Tibial artery (tissue), 4 donors: ENCODE results near the gene TSPAN15.
A peak's percentile ranks its signal among the peaks of the same experiment; 100 is the strongest.

Experiments used
- DNase-seq, 2 donors: peaks; one replicate each; pipeline ENCODE4 v3.0.0-alpha.2; 2019
- H3K27ac ChIP-seq, 2 donors: fragments of 200-600 bp; sonication (generic) in 1 of 2; 1 replicate in 1 of 2; 2 replicates in 1 of 2; pipeline ENCODE4 v1.5.1; 2018 to 2019; ENCODE audit warnings: mild to moderate bottlenecking in 1 of 2
- H3K27me3 ChIP-seq, 2 donors: fragments of 200-600 bp; sonication (generic) in 1 of 2; one replicate each; pipeline versions ENCODE4 v1.5.1 to v1.6.0; 2016 to 2019
- H3K36me3 ChIP-seq, 3 donors: fragments of 200-600 bp; sonication (generic) in 2 of 3; one replicate each; pipeline ENCODE4 v1.5.1; 2016 to 2019; ENCODE audit warnings: mild to moderate bottlenecking in 2 of 3
- H3K4me1 ChIP-seq, 4 donors: fragments of 200-600 bp; sonication (generic) in 2 of 4; 1 replicate in 3 of 4; 2 replicates in 1 of 4; pipeline ENCODE4 v1.5.1; 2016 to 2019
- H3K4me3 ChIP-seq, 2 donors: fragments of 200-600 bp; sonication (generic) in 1 of 2; 1 replicate in 1 of 2; 2 replicates in 1 of 2; pipeline ENCODE4 v1.5.1; 2018 to 2019; ENCODE audit warnings: mild to moderate bottlenecking in 2 of 2
- H3K9me3 ChIP-seq, 3 donors: fragments of 200-600 bp; sonication (generic) in 1 of 3; one replicate each; pipeline ENCODE4 v1.5.1; 2016 to 2019
- intact Hi-C: fragments of 100-400 bp; cut with DNase I; formaldehyde crosslinking; loops from one replicate; pipeline ENCODE4 v1.15.0; 2023; ENCODE audit warnings: low total_unique reads
- TF ChIP-seq, protein P1 (sequence below), 2 experiments: fragments of 200-600 bp in 1 of 2; fragments of 450-650 bp in 1 of 2; IDR thresholded peaks; one replicate each; pipeline ENCODE4 v1.5.1; 2017 to 2019; ENCODE audit warnings: antibody characterized with exemption in 2 of 2, mild to moderate bottlenecking in 1 of 2, moderate library complexity in 1 of 2

Gene TSPAN15

GRCh38 chr10:69409176-69409495, 42.1 kb upstream of the TSPAN15 start:
- Histone ChIP-seq H3K36me3 (peaks cover 0 to 8% (median 0%) of the 10 kb centered on the region in 3 donors), H3K27ac (peak overlapping the region; percentile 83 to 88), H3K27me3 (no peaks in the 10 kb centered on the region), H3K4me3 (peak overlapping the region; percentile 49 to 56), H3K4me1 (peaks cover 8 to 49% (median 40%) of the 10 kb centered on the region in 4 donors), H3K9me3 (no peaks in the 10 kb centered on the region)
- intact Hi-C loops = no loop called here
- TF ChIP-seq, protein P1, sequence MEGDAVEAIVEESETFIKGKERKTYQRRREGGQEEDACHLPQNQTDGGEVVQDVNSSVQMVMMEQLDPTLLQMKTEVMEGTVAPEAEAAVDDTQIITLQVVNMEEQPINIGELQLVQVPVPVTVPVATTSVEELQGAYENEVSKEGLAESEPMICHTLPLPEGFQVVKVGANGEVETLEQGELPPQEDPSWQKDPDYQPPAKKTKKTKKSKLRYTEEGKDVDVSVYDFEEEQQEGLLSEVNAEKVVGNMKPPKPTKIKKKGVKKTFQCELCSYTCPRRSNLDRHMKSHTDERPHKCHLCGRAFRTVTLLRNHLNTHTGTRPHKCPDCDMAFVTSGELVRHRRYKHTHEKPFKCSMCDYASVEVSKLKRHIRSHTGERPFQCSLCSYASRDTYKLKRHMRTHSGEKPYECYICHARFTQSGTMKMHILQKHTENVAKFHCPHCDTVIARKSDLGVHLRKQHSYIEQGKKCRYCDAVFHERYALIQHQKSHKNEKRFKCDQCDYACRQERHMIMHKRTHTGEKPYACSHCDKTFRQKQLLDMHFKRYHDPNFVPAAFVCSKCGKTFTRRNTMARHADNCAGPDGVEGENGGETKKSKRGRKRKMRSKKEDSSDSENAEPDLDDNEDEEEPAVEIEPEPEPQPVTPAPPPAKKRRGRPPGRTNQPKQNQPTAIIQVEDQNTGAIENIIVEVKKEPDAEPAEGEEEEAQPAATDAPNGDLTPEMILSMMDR (IDR thresholded peaks at IDR 0.05) = no peak
- DNase-seq = no peak

- intact Hi-C loops = loop anchor here (10.0 kb wide), 1 partner anchor 225 kb away; the partner anchor contains the start of gene FAM241B
- DNase-seq = peak; percentile 61 to 80
- Histone ChIP-seq H3K36me3 (no peaks in the 10 kb centered on the region), H3K4me1 (peaks cover 8 to 46% (median 40%) of the 10 kb centered on the region in 4 donors), H3K9me3 (no peaks in the 10 kb centered on the region), H3K4me3 (no peak overlapping the region), H3K27ac (peak overlapping the region; percentile 40 to 88), H3K27me3 (no peaks in the 10 kb centered on the region)
- TF ChIP-seq, protein P1 (IDR thresholded peaks at IDR 0.05) = no peak
Observed at GRCh38 chr10:69409968-69410367, 41.3 kb upstream of the TSPAN15 start.

DNA sequence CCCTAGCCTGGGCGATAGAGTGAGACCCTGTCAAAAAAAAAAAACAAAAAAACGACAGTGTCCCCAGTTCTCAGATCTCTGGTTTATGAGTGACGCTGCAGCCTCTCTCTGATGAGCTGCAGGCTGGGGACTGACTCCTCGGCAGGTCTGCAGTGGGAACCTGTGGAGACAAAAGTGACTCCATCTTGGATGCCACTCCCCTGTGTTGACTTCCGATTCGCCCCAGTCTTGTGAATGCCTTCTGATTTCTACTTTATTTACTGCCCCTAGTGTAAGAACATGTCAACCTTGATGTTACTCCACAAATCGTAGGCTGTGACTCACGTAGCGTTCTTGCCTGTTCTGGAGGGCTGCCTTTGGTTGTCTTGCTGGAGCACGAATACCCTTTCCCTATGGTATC, 40.8 kb upstream of the TSPAN15 start:
- peaks cover 8 to 41% (median 38%) of the 10 kb centered on the region in 4 donors for H3K4me1 ChIP-seq
- DNase-seq = no peak
- H3K9me3 ChIP-seq = no peaks in the 10 kb centered on the region
- H3K27ac ChIP-seq = peak overlapping the region; percentile 12 to 40
- no peaks in the 10 kb centered on the region for H3K27me3 ChIP-seq
- no peak overlapping the region for H3K4me3 ChIP-seq
- H3K36me3 ChIP-seq = no peaks in the 10 kb centered on the region
- TF ChIP-seq, protein P1 (IDR thresholded peaks at IDR 0.05) = no peak
- intact Hi-C loops = loop anchor here (10.0 kb wide), 1 partner anchor 224 kb away; the partner anchor contains the start of gene FAM241B

DNA sequence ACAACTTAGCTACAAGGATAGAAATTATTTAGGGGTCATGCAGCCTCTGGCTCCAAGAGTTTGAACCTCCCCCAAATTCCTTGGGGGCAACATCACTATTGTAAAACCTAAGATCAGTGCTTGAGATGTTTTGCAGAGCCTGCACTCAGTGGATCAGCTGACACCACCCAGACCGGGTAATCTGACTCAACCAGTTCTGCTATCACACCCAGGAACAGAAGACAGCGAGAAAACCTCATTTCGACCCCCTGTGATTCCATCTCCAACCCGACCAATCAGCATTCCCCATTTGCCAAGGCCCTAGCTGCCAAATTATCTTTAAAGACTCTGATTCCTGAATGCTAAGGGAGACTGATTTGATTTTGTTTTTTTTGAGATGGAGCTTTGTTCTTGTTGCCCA, 39.8 kb upstream of the TSPAN15 start:
- intact Hi-C loops = loop anchor here (10.0 kb wide), 1 partner anchor 223 kb away; the partner anchor contains the start of gene FAM241B
- Histone ChIP-seq H3K4me3 (no peak overlapping the region), H3K4me1 (peaks cover 8 to 35% (median 31%) of the 10 kb centered on the region in 4 donors), H3K27me3 (no peaks in the 10 kb centered on the region), H3K9me3 (no peaks in the 10 kb centered on the region), H3K27ac (peak overlapping the region in 1 of 2 donors; percentile 12), H3K36me3 (no peaks in the 10 kb centered on the region)
- TF ChIP-seq, protein P1 (IDR thresholded peaks at IDR 0.05) = no peak
- DNase-seq = no peak

- intact Hi-C loops = loop anchor here (10.0 kb wide), 1 partner anchor 222 kb away; the partner anchor contains the start of gene FAM241B
Observed at GRCh38 chr10:69412232-69412790, 39.0 kb upstream of the TSPAN15 start.

More at GRCh38 chr10:69412232-69412790, 39.0 kb upstream of the TSPAN15 start:
- no peaks in the 10 kb centered on the region for H3K27me3 ChIP-seq
- no peak overlapping the region for H3K4me3 ChIP-seq
- H3K36me3 ChIP-seq = no peaks in the 10 kb centered on the region
- H3K9me3 ChIP-seq = no peaks in the 10 kb centered on the region
- TF ChIP-seq, protein P1 (IDR thresholded peaks at IDR 0.05) = no peak
- H3K4me1 ChIP-seq = peaks cover 8 to 35% (median 26%) of the 10 kb centered on the region in 4 donors
- peak overlapping the region; percentile 56 to 64 for H3K27ac ChIP-seq
- no peak for DNase-seq
